GM21825 (cell line): Measurements from ENCODE around the gene CDK5RAP3.
"Not testable (repeated sequence)": the region's sequence is repeated elsewhere in the genome, so short reads cannot be mapped to it uniquely, and the experiment has no call there.

Experiments
- ATAC-seq: cut with Tn5 transposase; IDR thresholded peaks from one replicate; pipeline ENCODE4 v1.9.1; 2021; ENCODE audit warnings: mild to moderate bottlenecking, moderate library complexity; ENCODE audit not compliant: unreplicated experiment

The CDK5RAP3 gene

DNA sequence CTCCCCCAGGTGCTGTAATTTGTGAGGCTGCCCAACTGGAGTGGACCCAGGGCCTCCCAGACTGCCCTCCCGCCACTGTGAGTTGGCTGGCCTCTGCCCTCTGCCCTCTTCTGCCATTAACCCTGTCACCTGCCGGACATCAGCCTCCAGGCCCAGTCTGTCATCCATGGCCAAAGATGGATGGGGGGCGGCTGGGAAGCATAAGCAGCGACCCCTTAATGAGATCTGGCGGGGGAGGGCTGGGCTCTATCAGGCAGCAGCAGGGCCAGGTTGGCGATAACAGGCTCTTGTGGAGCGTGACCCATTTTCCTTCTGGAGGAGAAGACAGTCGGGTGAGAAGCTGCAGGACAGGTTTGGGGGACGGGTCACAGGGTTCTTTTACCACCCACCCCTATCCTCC lies 25.3 kb downstream of the CDK5RAP3 start:
- ATAC-seq, result no peak

DNA sequence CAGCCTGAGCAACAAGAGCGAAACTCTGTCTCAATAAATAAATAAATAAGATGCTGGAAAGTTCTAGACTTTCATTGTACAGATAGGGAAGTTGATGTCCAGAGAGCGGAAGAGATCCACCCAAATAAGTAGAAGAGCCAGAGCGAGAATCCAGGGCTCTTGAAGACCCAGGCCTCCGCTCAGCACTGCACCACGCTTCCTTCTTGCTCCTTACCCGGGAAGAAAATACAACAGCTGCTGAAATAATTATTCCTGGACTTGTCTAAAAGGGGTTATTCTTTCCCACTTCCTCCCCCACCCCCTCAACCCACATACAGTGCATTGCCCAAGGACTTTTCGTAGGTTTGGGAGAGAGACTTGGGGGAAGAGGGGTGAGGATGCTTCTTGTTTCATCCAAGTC lies 26.7 kb downstream of the CDK5RAP3 start:
- no peak for ATAC-seq

DNA sequence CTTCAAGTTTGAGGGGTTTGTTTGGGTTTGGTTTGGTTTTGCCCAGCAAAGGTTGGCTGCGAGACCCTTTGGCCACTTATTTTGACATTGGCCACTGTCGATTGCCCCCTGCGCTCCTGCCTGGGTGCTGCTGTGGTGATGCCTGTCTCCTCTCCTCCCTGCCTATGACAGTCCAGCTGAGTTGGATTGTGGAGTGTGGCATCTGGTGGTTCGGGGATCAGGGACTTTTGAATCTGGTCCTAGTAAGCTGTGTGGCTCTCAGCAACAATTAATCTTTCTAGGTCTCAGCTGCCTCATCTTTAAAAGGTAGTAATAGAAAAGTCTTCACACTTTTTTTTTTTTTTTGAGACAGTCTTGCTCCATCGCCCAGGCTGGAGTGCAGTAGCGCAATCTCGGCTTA lies 27.1 kb downstream of the CDK5RAP3 start:
- ATAC-seq, result no peak

DNA sequence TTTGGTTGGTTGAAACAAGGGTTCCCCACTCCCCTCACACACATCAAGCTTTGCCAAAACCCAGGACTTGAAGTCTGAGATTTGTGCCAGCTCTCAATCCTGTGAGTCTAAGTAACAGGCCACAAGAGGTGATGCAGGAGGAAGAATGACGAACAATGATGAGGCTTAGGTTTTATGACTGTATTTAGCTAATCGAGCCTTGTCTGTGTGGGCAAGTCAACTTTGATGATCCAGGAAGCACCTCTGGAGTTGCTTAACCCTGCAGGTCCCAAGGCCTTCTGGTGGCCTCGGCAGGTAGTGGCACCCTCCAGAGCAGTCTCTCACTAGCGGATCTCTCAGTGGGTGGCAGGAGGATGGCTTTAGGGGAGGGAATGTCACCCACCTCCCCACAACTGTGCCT lies 28.7 kb downstream of the CDK5RAP3 start:
- no peak for ATAC-seq

DNA sequence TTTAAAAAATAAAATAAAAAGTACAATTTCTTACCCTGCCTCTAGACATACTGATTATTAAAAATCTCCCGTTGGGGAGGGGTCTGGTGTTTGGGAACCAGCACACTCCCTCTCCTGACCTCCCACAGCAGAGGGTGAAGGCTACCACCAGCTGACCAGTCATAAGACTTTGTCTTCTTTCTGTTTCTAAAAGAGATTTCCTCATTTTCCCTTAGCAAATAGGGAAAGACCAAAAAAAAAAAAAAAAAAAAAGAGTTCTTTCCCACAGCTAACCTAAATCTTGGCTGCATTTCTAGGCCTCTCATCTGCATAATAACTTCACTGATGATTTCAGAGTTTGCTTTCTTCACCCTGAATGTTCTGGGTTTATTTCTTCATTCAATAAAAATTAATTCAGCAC lies 30.3 kb downstream of the CDK5RAP3 start:
- no peak for ATAC-seq

DNA sequence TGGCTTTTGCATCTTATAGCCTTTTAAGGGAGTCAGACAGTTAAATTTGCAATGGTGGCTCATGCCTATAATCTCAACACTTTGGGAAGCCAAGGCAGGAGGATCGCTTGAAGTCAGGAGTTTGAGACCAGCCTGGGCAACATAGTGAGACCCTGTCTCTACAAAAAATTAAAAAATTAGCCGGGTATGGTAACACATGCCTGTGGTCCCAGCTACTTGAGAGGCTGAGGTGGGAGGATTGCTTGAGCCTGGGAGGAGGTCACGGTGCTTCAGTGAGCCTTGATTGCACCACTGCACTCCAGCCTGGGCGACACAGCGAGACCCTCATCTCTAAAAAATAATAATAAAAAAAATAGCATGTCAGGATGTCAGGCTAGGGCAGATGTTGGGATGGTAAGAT lies 30.7 kb downstream of the CDK5RAP3 start:
- ATAC-seq, result not testable (repeated sequence)

DNA sequence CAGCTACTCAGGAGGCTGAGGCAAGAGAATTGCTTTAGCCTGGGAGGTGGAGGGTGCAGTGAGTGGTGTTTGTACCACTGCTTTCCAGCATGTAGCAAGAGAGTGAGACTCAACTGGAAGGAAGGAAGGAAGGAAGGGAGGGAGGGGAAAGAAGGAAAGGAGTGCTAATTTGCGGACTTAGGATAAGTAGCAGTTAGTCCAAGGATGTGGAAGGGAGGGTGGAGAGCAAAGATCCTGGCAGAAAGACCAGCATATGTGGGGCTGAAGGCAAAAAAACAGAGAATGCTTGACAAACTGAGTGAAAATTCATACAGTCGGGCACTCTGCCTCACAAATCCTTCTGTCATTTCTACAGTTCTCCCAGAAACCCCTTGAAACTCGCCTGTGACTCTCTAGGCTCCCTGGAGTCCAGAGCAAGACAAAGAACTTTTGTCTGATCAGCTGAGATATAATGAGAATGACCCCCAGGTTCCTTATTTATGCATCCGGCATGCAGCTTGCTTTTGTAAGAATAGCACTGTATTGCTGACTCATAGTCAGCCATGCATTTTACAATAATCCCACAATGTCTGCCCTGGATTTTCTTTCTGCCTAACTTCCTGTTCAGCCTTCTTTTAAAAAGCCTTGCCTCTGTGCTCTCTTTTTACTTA lies 31.5 kb downstream of the CDK5RAP3 start:
- peak; percentile 68 for ATAC-seq

DNA sequence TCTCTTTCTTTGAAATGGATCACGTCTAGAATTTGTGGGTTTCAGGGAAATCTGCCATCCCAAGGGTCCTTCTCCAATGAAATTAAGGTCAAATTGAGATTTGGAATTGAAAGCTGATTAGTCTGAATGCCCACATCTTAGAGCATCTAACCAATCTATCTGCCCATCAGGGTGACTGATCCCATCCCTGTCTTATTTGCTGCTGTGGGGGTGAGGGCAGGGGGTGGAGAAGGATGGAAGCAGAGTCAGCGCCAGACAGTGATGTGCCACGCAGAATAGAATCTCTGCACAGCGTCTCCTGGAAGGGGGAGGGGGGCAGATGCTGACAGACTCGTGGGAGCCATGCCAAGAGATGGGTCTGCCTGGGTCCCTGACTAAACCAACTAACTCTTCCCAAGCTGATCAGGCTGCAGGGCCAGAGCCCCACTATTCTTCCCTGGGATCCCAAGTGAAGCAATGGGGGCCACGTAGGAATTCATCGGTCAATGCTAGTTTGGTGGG lies 32.1 kb downstream of the CDK5RAP3 start:
- no peak for ATAC-seq

DNA sequence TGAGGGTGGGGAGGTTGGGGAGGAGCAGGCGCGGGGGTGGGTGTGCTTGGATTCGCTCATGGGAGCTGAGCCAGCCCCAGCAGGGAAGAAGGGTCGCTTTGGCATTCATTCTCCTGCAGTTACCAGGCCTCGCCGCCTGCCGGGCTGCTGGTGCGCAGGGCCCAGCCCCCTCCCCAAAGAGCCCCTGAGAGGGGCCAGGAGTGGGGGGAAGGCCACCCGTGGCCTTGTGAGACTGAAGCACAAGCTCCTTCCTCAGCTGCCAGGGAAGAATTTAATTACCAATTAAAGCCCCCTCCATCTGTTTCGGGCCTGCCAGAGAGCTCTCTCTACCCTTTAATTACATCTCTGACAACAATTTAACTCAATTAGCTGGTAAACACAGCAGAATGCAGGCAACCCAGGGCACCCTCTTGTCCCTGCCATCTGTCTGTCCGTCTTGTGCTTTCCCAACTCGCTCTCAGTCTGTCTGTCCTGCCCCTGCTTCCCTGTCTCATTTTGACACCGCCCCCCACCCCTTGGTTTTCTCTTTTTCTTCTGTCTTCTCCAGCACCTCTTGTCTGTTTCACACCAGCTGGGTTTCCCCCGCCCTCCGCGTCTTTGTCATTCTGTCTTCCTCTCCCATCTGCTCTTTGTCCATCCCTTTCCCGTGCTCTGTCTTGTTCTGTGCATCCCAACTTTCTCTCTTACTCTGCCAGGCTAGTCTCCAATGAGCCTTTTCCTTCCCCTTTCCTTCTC lies 32.7 kb downstream of the CDK5RAP3 start:
- ATAC-seq, result no peak

DNA sequence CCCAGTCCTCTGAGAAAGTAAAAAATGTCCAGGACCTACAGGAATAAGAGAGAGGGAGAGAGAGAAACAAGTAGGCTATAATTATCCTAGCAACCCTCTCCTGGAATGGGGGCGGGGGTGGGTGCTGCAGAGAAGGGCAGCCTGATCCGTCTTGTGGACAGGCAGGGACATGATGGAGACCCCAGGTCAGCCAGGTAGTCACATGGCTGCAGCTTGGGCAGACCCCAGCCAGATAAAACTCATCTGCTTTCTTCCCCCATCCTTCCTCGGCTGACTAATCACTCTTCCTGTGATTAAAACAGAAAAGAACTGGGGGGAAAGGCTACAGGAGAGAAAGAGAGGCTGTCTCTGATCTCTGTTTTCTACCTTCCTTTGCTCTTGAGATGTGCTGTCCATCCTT lies 34.1 kb downstream of the CDK5RAP3 start:
- no peak for ATAC-seq

DNA sequence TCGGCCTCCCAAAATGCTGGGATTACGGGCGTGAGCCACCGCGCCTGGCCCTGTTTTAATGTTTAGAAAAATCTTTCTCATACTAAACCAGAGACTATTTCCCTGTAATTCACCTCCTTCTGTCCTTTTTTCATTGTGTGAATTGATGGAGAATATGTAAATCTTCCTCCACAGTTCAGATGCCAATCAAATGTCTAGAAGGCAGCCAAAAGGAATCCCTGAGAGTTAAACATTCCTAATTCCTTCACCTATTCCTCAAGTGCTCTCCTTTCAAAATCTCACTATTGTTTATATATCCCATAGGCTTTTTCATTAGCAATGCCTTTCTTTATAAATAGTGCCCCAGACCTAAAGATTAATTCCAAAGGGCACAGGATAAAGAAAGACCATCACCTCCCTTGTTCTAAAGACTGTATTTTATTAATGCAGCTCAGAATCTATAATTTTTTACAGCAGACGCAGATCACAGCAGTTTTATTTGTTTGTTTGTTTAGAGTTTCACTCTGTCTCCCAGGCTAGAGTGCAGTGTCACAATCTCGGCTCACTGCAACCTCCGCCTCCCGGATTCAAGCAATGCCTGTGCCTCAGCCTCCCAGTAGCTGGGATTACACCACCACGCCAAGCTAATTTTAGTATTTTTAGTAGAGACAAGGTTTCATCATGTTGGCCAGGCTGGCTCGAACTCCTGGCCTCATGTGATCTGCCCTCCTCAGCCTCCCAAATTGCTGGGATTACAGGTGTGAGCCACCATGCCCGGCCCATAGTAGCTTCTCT lies 36.2 kb downstream of the CDK5RAP3 start:
- ATAC-seq, result no peak

DNA sequence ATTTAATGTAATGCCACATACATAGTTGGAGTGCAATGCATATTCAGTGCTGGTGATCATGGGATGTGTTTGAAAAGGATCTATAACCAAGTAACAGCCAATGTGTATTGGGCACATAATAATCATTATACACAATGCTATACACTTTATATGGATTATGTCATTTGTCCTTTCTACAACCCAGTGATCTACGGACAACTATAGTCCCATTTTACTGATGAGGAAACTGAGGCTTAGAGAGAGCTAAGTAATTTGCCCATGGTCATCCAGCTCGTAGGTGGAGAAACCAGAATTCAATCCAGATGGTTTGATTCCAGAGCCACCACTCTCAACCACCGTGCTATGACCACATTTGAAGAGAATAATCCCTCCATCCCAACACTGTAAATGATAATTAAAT lies 39.3 kb downstream of the CDK5RAP3 start:
- no peak for ATAC-seq

DNA sequence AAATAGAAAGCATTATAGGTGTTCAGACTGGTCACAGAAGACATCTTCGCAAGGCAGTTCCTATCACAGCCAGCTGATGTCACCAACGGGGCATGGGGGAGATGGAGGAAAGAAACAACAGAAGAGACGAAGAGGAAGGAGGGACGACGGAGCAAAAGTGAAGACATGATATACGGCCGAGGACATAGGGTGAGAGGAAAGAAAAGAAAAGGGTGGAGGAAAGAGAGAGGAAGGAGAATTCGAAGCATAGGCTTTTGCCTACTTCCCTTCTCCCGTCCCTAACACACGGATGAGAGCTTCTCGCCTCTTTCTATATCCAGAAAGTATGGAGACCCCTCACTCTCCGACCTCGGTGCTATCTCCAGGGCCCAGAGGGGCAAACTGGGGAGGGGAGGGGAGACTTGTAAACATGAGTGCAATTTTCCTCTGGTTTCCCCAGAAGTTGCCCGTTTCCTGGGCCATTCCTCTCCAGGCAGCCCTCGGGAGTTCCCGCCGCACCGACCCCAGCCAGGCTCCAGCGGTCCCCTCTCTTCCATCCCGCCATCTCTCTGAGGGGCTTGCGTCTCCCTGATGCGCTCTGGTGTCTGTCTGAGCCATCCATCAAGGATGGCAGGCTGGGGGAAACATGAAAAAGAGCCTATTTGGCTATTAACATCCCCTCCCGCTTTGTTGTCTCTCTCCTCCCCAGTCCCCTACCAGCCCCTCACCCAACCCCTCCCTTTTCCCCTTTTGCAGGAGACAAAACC lies 40.7 kb downstream of the CDK5RAP3 start:
- no peak for ATAC-seq

DNA sequence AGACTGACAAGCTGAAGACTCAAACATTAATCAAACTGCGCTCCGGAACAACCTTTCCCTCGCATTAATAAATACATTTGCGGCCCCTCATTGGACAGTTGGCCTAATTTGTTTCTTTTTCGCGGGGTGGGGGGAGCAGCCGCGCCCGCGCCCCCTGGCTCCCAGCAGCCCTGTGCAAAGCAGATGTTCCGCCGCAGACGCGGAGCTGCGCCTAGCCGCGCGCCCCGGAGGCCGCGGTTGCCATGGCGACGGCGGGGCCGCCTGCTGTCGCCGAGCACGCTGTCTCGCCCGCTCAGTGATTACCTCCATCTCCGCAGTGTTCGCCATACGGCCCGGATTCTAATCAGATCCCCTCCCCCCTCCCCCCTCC lies 41.2 kb downstream of the CDK5RAP3 start:
- no peak for ATAC-seq

DNA sequence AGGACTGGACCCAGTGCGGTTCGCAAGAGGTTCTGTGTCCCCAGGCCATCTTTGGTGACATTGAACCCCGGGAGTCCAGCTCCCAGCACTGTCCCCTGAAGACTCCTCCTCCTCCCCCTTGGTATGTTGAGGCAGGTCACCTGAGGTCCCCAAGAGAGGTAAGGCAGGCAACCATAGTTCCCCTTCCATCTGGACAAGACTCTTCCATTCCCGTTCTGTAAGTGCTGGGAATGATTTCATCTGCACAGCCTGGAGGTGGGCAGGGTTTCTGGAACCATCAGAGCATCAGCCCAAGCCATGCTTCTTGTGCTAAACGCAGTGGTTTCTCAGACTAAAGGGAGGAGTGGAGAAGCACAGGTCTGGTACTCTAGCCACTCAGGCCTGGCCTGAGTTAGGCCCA lies 41.7 kb downstream of the CDK5RAP3 start:
- no peak for ATAC-seq

DNA sequence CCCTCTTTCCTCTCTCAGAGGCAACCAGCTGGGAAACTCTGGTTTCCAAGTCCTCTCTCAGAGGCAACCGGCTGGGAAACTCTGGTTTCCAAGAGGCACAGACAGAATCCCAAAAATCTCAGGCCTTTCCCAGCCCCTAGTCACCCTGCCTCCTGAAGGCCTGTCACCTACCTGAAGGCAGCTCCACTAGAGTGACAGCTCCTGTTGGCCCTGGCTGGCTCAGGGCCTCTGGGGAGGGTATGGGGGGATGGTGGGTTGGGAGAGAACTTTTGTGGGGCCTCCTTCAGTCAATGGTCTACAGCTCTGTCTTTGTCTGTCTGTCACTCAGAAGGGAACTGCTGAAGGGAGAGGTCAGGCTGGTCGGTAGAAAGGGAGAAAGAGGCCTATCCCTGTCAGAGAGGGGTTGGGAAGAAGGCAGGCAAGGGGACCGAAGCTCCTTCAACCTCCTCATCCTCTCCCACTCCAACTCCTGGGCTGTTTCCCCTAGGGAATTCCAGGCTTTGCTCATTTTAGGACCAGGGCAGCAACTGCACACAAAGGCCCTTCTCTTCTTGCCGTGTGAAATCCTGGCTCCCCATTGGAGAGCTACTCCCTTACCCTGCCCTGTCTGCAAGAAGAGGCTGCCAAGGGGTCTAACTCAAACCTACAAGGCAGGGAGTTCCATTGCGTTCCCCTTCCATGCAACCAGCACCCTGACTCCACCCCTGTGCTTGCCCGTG lies 43.1 kb downstream of the CDK5RAP3 start:
- ATAC-seq, result no peak

DNA sequence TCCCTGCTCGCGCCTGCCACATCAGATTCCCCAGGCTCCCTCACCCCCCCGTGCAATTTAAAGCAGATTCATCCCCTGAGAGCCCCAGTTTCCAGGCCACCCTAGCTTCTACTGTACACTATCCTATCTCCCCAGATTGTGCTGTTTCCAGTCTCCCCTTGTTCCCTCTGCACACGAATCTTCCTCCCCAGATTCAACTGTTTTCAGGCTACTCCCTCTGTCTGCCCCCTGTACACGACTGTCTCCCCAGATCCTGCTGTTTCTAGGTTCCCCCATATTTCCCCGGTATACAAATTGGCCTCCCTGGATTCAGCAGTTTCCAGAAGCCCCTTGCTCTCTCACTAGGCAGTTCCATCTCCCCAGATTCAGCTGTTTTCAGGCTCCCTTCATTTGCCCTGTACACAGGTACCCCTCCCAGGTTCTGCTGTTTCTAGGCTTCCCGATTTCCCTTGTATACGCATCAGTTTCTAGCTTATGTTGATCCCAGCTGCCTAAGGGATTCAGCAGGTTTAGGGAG lies 43.7 kb downstream of the CDK5RAP3 start:
- no peak for ATAC-seq

DNA sequence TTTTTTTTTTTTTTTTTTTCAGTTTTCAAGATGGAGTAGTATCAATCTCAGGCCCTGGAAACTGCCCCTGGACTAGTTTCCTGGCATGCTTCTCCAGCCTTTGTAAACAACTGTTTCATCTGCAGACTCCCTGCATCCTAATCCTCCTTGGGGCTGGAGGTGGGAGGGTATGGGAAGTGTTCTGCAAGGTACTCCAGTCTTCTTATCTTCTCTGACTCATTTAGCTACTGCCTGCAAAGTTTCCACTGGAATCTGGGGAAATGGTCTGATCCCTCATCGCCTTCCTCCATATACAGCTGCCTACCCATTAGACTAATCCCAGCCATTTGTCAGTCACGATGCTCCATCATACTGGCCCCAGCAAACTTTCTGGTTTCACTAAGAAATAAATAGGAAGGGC lies 45.2 kb downstream of the CDK5RAP3 start:
- no peak for ATAC-seq

DNA sequence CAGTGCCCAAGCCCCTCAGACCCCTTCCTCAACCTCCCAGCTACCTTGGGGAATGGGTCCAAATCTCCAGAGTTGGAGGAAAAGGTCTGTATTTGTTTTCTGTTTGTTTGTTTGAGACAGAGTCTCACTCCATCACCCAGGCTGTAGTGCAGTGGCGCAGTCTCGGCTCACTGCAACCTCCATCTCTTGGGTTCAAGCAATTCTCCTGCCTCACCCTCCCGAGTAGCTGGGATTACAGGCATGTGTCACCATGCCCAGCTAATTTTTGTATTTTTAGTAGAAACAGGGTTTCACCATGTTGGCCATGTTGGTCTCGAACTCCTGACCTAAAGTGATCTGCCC lies 46.9 kb downstream of the CDK5RAP3 start:
- not testable (repeated sequence) for ATAC-seq

DNA sequence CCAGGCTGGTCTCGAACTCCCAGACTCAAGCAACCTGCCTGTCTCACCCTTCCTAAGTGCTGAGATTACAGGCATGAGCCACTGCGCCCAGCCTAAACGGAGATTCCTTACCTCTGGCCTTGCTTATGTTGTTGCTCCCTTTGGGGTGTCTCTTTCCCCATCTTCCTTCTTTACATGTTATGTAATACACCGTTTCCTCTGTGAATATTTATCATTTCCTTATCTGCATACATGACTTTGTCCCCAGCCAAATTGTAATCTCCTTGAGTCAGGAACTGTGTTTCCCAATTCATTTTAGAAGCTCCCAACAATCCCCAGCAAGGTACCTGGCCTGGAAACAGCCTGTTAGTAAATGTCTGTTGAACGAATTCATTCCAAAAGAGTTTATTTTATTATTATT lies 51.0 kb downstream of the CDK5RAP3 start:
- ATAC-seq, result no peak
